Measurements from ENCODE around the gene REV3L.

DNA sequence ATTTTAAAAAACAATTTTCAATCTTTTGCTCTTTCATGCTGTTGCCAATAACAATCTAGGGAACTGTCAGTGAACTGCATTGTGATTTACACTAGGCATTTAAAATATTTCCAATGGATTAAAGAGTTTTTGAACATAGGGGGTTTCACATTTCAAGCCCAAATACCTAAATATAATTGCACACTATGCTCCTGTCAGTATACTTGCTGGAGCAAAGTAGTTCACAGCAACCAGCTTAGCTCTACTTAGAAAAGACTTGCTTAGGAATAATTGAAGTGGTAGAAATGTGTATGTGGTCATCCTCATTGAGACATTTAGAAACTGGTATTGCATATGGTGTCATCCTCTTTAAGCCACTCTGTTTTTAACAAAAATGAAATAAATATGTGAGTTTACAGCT is 41.7 kb upstream of the REV3L start:
- no peak for TF ChIP-seq CTCF (IDR thresholded peaks at IDR 0.05)
- no peak for TF ChIP-seq JUND (IDR thresholded peaks at IDR 0.05)
- TF ChIP-seq YY1 (IDR thresholded peaks at IDR 0.05; ENCODE audit: low read depth): no peak
- TF ChIP-seq NFIC (IDR thresholded peaks at IDR 0.05; ENCODE audit: borderline replicate concordance): no peak
- no peak for TF ChIP-seq TAF1 (IDR thresholded peaks at IDR 0.05; ENCODE audit: borderline replicate concordance, low read depth, low read length)
- no peak for TF ChIP-seq RAD21 (IDR thresholded peaks at IDR 0.05; ENCODE audit: low read length)
- no peak for TF ChIP-seq ZBTB33 (IDR thresholded peaks at IDR 0.05; ENCODE audit: borderline replicate concordance, low read depth)
- no peak for TF ChIP-seq EP300 (IDR thresholded peaks at IDR 0.05; ENCODE audit: borderline replicate concordance in 1 of 2, low read depth in 1 of 2, low read length in 1 of 2)
- TF ChIP-seq FOXJ3 (CRISPR knock-in tag; IDR thresholded peaks at IDR 0.05): no peak
- no peak for TF ChIP-seq RCOR1 (IDR thresholded peaks at IDR 0.05; ENCODE audit: low read length)
- TF ChIP-seq, protein P1, sequence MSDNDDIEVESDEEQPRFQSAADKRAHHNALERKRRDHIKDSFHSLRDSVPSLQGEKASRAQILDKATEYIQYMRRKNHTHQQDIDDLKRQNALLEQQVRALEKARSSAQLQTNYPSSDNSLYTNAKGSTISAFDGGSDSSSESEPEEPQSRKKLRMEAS (IDR thresholded peaks at IDR 0.05; ENCODE audit: low read depth): no peak
